GF-D8 (cell line): ENCODE data around the gene TMEM167B.
"Not testable (repeated sequence)": the region's sequence is repeated elsewhere in the genome, so short reads cannot be mapped to it uniquely, and the experiment has no call there.

ENCODE experiments used
- DNase-seq: peaks from one replicate; lab custom pipeline; 2025; lab: John Stamatoyannopoulos, UW

The TMEM167B gene

DNA sequence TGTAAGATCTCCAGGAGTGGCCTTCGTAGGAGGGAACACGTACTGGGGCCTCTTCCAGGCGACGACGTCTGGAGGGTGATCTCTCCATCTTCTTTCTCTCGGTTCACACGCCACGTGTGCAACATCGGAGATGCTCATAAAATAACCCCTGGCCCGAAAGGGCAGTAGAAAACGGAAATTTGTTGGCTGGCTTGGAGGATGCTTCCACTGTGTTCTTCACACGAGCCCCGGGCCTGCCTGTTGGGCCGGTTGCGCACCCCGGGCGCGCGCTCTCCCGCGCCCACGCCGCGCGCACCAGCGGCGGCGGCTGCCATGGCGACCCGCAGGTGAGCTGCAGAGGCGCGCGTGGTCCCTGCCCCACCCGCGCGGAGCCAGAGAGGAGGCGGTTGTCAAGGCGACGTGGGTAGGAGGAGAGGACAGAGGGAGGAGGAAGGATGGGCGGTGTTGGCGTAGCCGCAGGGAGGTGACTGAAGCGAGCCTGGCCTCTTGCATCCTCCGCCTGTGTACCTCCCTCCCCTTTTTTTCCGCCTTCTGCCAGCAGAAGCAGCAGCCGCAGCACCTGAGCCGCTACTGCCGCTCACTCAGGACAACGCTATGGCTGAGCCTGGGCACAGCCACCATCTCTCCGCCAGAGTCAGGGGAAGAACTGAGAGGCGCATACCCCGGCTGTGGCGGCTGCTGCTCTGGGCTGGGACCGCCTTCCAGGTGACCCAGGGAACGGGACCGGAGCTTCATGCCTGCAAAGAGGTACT lies 23.2 kb downstream of the TMEM167B start, which contains the start of gene ELAPOR1:
ELAPOR1 (plus strand) TSS at position 526 of the 752 bp plus-strand sequence; CDS start at position 595, 69 bp downstream.
- DNase-seq, result no peak

DNA sequence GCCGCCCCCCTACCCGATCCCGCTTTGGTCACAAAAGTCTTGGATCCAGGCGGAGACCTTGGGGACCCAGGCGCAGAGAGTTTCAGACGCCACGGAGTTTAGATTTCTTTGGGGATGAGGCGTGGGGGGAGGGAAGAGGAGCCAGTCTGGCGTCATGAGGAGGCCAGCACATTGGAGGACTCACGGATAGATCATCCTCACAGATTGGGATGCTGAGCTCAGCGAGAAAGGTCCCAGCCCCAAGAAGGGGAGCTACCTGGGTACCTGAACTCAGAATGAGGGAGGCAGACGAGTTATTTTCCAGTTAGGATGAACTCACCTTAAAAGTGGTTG lies 23.7 kb downstream of the TMEM167B start:
- DNase-seq, result no peak

DNA sequence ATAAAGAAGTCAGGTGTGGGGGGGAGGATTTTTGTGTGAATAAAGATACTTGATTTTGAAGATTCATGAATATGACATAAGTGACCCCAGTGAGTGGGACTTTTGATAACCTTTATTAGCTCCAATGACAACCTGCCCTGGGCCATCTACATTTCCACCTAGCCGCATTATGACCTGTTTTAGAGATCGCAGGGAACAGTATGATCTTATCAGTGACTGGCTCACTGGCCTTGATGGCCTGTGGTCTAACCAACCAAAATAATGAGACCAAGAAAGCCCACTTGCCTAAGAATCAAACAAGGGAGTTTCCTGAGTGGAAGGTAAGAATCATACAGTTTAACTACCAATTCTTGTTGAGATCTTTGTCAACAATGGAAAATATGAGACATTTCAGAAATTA lies 25.1 kb downstream of the TMEM167B start:
- DNase-seq, result no peak

DNA sequence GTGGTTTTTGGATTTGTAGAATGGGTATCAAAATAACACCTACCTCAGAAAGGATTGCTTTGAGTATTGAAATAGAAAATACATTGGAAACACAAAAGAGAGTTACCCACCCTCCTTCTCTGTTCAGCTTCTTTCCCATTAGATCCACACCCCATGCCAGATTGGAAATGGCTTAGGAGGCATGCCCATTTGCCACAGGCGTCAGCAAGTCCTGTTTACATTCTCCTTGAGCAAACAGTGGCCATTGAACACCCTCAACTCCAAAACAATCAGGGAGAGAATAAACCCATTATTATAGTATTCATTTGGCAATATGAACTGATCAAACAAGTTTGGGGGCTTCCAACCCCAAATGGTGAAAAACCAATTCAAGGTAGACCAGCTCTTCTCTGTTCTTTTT lies 25.7 kb downstream of the TMEM167B start:
- DNase-seq, result no peak

DNA sequence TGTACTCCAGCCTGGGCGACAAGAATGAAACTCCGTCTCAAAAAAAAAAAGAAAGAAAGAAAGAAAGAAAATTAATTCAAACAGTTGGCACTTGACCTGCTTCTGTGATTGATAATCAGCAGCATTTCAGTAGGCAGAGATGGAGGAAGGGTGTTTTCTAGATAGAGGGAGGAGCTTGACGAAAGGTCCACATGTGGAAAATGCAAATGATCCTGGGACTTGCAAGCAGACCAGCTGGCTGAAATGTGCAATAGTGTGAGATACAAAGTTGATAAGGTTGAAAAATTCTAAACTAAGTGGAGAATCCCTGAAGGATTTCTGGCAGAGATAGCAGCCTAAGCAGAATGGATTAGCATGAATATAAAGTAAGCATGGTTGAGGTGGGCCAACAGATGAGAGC lies 27.5 kb downstream of the TMEM167B start:
- no peak for DNase-seq

DNA sequence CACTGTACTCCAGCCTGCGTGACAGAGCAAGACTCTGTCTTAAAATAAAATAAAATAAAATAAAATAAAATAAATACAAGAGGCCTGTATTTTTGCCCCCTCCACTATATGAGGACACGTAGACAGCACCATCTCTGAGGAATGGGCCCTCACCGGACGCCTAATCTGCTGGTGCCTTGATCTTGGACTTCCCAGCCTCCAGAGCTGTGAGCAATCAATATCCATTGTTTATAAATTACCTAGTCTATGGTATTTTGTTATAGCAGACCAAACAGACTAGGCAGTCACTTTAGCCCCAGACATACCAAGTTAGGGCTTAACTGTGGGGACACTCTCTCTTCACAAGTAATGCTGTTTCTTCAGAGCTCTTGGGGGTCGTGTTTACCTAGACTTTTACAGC lies 29.8 kb downstream of the TMEM167B start:
- no peak for DNase-seq

DNA sequence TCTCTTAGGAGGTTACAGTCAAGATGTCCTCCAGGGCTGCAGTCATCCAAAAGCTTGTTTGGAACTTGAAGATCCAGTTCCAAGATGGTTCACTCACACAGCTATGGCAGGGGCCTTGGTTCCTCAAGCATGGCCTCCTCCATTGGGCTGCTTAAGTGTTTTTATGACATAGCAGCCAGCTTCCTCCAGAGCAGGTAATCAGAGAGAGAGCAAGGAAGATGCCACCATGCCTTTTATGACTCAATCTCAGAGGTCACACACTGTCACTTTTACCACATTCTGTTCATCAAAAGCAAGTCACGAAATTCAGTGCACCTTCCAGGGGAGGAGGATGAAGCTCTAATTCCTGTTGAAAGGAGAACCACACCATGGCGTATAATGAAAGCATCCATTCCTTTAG lies 40.5 kb downstream of the TMEM167B start:
- no peak for DNase-seq

DNA sequence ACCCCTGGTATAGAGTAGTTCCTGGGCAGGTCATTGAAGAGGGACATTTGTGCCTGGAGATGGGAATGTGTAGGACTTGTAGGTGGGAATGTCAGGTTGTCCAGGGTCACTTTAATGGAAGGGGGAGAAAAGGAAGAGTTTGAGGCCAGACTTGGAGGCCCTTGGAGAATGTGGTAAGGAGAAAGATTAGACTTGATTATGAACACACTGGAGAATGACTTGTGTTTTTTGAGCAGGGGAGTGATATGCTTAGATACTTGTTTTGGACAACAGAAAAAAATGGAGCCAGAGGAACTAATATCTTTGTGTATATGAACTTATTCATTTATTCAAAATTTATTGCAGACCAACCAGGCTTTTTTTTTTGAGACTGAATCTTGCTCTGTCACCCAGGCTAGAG lies 41.2 kb downstream of the TMEM167B start:
- no peak for DNase-seq

DNA sequence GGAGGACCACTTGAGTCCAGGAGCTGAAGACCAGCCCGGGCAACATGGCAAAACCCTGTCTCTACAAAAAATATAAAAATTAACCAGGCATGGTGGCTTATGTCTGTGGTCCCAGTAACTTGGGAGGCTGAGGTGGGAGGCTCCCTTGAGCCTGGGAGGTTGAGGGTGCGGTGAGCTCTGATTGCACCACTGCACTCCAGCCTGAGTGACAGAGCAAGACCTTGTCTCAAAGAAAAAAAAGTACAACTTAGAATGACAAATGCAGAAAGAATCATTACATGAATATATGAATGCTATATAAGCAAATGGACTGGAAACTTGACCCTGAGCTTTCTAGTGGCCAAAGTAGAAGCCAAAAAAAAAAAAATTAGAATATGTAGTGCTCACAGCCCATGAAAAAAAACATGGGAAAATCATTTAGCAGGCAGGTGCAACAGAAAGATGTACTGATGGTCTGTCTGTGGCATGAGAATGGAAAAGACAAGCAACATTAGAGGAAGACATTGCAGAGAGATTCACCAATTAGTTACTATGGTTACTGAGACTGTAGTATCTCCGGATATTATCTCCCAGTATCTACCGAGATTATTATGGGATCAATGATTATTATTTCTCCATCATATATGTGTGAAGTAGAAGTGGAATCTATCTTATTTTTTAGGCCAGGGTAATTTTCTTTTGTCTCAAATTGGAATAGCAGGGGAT lies 42.6 kb downstream of the TMEM167B start:
- no peak for DNase-seq

DNA sequence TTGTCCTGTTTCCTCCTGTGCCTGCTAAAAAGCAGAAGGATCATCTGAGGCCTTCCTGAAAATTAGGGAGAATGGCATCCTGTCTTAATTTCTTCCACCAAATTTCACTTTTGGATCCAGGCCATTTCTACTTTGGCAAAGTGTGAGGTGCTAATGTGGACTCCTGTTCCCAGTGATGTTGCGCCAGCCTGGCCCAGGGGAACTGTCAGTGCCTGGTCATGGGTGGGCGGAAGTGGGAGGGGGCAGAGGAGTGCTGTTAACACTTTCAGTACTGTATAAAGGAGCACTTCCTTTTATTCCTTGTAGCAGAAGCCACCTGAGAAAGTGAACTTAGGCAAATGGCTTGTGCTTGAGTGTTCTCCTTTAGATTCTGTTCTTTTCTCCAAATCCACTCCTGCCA lies 43.3 kb downstream of the TMEM167B start:
- peak; percentile 63 for DNase-seq

DNA sequence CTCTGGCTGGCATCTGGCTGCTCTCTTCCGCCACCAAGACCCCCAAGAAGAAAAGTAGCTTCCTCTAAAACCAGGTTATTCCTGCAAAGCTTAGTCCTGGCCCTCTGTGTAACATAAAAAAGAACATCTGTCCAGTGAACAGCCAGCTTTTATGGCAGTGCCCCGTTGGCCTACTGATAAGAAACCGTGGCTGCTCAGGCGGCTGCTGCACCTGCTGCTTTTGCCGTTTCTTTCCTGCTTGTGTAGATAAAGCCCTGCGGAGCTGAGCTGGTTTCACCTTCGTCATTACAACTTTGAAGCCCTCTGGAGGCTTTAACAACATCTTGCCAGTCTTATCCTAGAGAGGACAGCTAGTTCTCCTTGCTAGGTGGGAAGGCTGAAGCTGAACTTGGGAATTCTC lies 43.9 kb downstream of the TMEM167B start:
- DNase-seq, result peak; percentile 70

DNA sequence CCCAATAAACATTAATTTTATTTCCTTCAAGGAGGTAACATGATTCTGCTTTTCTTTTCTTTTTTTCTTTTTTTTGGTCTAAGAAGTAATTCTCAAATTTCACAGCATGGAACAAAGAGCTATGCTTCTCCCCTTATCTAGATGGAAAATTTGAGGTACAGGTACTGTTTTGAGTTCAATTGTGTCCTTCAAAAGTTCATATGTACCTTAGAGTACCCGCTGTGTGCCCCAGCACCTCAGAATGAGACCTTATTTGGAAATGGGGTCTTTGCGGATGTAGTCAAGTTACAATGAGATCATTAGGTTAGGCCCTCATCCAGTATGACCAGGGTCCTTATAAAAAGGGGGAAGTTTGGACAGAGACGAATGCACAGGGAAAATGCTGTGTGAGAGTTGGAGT lies 45.4 kb downstream of the TMEM167B start:
- no peak for DNase-seq

DNA sequence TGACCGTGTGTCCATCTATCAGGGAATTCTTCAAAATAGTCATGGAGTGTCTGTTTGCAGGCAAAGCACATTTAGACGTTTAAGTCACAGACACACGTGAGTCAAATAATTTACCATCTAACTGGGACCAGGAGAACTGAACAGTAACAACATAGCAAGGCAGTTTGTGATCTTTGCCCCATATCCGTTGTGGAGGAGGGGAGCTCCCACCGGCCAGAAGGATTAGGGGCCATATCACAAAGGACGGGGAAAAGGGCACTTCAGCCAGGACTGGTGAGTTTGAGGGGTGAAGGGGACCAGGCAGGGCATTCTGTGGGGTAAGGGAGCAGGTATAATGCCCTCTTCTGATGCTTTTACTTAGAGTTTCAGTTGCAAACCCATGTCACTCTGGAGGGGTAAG lies 46.2 kb downstream of the TMEM167B start:
- DNase-seq, result no peak

DNA sequence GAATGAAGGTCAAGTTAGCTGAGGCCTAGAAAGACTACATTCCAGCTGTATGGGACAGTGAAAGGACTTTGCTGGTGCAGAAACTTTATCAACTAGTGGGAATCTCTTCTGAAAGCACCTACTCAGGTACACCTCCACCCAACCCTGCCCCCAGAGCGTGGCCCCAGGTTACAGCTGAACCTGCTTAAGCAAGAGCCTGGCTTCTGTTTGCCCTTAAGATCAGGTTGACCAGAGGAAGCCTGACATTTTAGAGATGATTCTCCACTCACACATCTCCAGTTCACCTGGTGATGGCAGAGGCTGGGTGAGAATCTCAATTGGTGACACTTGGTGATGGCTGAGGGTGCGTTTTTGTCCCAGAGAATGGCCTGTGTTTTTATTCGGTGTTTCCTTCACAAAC lies 47.4 kb downstream of the TMEM167B start:
- DNase-seq, result no peak

DNA sequence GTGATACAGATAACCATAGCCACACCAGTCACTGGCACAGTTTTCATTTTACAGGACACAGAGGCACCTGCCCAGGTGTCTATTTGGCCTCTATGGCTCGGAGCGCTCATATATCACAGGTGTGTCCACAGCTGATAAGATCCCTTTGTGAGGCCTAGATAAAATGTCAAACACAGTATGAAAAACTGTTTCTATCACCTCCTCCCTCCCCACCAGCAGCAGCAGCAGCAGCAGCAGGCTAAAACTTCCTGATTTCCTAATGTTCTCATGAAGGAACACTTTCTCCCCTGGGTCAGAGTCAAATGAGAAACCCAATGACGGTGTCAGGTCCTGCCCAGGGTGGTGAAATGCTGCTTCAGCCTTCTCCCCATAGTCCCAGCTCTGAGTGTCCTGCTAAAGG lies 47.8 kb downstream of the TMEM167B start:
- DNase-seq, result no peak

DNA sequence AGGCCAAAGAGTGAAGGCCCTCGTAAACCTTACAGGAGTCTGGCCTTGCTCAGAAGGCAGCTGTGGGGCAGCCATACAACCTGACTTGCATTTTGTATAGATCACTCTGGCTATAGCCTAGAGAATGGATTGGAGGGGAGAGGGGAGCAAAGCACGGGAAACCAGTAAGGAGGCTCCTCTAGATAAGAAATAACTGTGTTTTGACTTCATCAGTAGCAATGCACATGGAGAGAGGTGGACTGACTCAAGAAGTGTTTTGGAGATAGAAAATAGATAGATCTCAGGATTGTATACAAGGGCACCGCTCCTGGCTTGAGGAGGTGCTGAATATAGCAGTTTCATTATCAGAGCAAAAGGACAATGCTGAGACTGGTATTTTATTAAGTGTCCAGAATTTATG lies 49.8 kb downstream of the TMEM167B start:
- no peak for DNase-seq

DNA sequence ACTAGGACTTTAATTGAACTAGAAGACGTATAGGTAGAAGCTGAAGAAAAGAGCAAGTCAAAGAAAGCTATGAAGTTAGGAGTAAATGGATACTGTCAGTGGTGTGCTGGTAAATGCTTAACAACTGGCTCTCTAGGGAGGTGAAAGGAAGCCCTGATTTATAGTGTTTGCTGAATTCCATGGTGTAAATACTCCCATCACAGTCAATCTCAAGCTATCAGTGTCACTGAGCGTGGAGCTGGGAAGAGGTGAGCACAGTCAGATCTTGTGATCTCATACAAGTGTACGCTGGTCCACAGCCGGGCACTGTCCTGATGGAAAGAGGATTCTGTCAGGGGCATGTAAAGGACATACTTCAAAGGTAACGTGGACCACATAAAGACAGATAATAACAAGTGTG lies 51.7 kb downstream of the TMEM167B start:
- no peak for DNase-seq

DNA sequence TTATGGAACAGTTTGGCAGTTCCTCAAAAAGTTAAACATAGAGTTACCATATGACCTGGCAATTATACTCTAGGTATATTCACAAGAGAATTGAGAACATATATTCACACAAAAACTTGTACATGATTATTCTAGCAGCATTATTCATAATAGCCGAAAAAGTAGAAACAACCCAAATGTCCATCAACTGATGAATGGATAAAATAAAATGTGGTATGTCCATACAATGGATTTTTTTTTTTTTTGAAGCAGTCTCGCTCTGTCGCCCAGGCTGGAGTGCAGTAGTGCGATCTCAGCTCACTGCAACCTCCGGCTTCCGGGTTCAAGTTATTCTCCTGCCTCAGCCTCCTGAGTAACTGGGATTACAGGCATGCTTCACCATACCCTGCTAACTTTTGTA lies 52.2 kb downstream of the TMEM167B start:
- not testable (repeated sequence) for DNase-seq
